Epithelial cell of esophagus (primary cell): Measurements from ENCODE around the gene TGM2.

Source experiments
- DNase-seq: peaks from one replicate; pipeline ENCODE4 v3.0.0; 2010; ENCODE audit warnings: low read depth
- H3K4me3 ChIP-seq: 2 replicates; pipeline ENCODE4 v1.5.1; 2011; ENCODE audit warnings: mild to moderate bottlenecking, low read length, control low read depth
- CTCF ChIP-seq: IDR thresholded peaks from 2 replicates; pipeline ENCODE4 v1.5.1; 2011; ENCODE audit warnings: low read depth, mild to moderate bottlenecking, low read length, control low read depth, inconsistent platforms; ENCODE audit not compliant: insufficient read depth; ENCODE audit errors: missing control alignments

Gene TGM2

DNA sequence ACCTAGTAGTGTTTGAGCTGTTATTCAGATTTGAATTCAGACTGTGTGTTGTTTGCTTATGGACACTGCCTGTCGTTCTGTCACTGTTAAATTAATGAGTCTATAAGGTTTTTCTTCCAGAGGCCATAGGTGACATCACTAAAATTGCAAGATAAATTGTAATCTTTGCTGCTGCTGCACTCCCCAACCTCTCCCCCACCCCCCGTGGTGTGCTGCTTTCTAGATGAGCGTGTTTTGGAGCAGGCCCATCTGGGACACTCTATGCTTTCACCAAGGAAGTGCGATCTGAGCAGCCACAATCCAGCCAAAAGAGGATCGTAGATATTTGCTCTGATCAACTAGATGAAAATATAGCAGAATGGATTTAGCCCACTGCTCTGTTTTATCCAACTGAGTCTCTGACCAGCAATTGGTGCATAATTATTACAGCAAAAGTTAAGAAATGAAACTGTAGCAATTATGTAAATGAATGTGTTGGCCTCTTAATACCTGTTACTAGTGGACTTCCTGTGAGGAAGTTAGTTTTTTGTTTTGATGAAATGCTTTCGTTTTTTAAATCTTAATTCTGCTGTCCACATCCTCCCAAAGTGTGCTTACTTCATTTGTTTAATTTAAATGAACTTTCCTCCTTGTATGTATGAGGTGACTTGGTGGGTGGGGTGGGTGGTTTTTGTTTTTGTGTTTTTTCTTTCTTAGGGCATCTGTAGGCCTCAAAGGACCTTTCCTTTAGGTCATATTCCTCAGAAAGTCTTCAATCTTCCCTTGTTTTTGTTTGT is 73.4 kb downstream of the TGM2 start:
- H3K4me3 ChIP-seq = no peak overlapping the region

GRCh38 chr20:38090061-38090460 is 75.0 kb downstream of the TGM2 start:
- no peak overlapping the region for H3K4me3 ChIP-seq
- TF ChIP-seq CTCF = no peak
- DNase-seq = no peak

More for the DNA sequence above, 73.4 kb downstream of the TGM2 start:
- DNase-seq = no peak
- TF ChIP-seq CTCF = no peak

GRCh38 chr20:38089500-38089899 is 75.6 kb downstream of the TGM2 start:
- DNase-seq = no peak
- no peak for TF ChIP-seq CTCF

GRCh38 chr20:38085026-38085425 is 80.0 kb downstream of the TGM2 start:
- no peak for DNase-seq
- H3K4me3 ChIP-seq = no peak overlapping the region
- TF ChIP-seq CTCF = no peak

More at GRCh38 chr20:38089500-38089899, 75.6 kb downstream of the TGM2 start:
- no peak overlapping the region for H3K4me3 ChIP-seq

DNA sequence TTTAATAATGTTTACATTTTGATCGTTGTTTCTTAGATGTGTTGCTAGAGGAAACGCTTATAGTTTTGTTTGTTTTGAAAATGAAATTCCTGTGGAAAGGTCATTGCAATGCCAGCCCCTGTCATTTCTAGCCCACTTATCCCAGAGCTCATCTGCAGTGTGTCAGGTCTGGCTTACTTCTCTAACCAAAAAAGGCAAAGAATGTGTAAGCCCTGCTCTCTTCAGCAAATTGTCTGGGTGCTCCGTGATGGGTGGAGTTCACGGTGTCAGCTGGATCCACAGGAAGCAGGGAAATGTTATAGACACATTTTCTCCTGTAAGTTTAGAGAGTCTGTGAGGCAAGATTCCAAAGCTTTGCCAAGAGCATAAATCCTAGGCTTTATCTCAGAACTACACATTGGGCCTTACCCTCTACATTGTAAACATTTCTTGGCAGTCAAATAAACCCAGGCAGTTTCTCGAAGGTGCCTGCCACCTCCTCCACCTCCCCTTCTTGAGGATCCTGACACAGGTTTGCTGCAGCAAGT is 80.6 kb downstream of the TGM2 start:
- DNase-seq = no peak
- H3K4me3 ChIP-seq = no peak overlapping the region
- no peak for TF ChIP-seq CTCF

DNA sequence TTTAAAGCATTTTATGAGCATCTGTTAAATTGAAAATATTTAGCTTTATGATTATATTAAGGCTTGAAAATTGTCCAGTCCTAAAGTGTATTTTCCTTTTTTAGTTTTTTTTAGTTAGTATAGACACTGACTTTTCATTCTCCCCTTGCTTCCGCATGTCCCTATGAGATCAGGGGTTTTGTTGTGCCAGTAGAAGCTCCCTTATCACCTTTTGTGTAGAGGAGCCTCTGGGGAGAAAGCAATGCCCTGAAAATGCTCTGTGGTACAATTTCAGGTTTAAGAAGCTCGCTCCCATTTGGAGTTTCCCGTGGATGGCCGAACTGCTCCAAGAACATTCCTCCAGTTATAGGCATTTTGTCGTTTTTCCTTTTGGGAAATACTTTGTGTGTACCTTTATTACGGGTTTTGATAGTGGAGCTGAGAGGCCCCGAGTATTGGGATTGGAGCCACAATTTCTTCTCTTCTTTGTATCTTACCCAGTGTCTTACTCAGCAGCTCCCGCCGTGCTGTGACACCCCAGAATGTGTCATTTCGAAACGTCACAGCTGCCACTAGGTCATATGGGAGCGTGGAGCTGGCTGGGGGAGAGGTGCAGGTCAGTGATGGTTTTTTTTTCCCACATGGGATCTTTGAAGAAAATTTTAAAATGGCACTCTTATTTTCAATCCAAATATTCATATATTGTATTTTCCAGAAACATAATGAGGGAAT is 81.6 kb downstream of the TGM2 start:
- DNase-seq = no peak

More for the DNA sequence above, 81.6 kb downstream of the TGM2 start:
- TF ChIP-seq CTCF = no peak
- H3K4me3 ChIP-seq = no peak overlapping the region
